PC-9 (cell line): ENCODE data around the gene PLXDC2. TPM values are rescaled to one million over a fixed set of nuclear protein-coding genes. Genes with fewer than 3 reads are reported as not detected.

Experiments
- BruUV-seq: library from RNA; stranded (reverse); fragments of 400-500 nt; replicated peaks from 2 replicates; lab custom pipeline; 2021; lab: Mats Ljungman, UMichigan
- CTCF ChIA-PET: fragments of 300-600 bp; sonication (Branson Sonifier 250); formaldehyde crosslinking; loops from one replicate; lab custom pipeline; 2022; ENCODE audit warnings: antibody characterized with exemption; lab: Charles Lee
- POLR2A ChIA-PET: fragments of 300-600 bp; sonication (Branson Sonifier 250); formaldehyde crosslinking; loops from one replicate; lab custom pipeline; 2022; ENCODE audit warnings: antibody characterized with exemption; ENCODE audit not compliant: unreplicated experiment; lab: Charles Lee
- DNase-seq, 2 experiments: peaks; one replicate each; pipeline versions ENCODE4 v3.0.0 to v3.0.0-alpha.2; 2015 to 2022; ENCODE audit warnings: mixed read lengths in 1 of 2
- H2AFZ ChIP-seq: fragments of 200-600 bp; sonication (generic); 2 replicates; pipeline ENCODE4 v1.8.1; 2017; ENCODE audit warnings: antibody characterized with exemption
- H3F3A ChIP-seq: fragments of 200-600 bp; sonication (generic); 2 replicates; pipeline ENCODE4 v1.8.1; 2017; ENCODE audit warnings: antibody characterized with exemption, mild to moderate bottlenecking, low read depth; ENCODE audit not compliant: insufficient read depth
- H3K27ac ChIP-seq: fragments of 200-600 bp; sonication (generic); 2 replicates; pipeline ENCODE4 v1.6.1; 2016; ENCODE audit warnings: mixed run types
- H3K27me3 ChIP-seq: fragments of 200-600 bp; sonication (generic); 2 replicates; pipeline ENCODE4 v1.6.1; 2016; ENCODE audit warnings: low read depth, mixed run types; ENCODE audit not compliant: insufficient read depth
- H3K36me3 ChIP-seq: fragments of 200-600 bp; sonication (generic); 2 replicates; pipeline ENCODE4 v1.6.1; 2016; ENCODE audit warnings: low read depth, mixed run types
- H3K4me1 ChIP-seq: fragments of 200-600 bp; sonication (generic); replicated peaks from 2 replicates; pipeline ENCODE4 v1.6.1; 2016; ENCODE audit warnings: mixed run types; ENCODE audit not compliant: insufficient read depth
- H3K4me2 ChIP-seq: fragments of 200-600 bp; sonication (generic); 2 replicates; pipeline ENCODE4 v1.6.1; 2017; ENCODE audit warnings: mixed run types
- H3K4me3 ChIP-seq: fragments of 200-600 bp; sonication (generic); 2 replicates; pipeline ENCODE4 v1.6.1; 2016; ENCODE audit warnings: mixed run types
- H3K79me2 ChIP-seq: fragments of 200-600 bp; sonication (generic); 2 replicates; pipeline ENCODE4 v1.6.1; 2017; ENCODE audit warnings: low read depth, mixed run types
- H3K9me2 ChIP-seq: fragments of 200-600 bp; sonication (generic); 2 replicates; pipeline ENCODE4 v1.8.1; 2017; ENCODE audit warnings: mild to moderate bottlenecking; ENCODE audit not compliant: insufficient read depth
- H3K9me3 ChIP-seq: fragments of 200-600 bp; sonication (generic); 2 replicates; pipeline ENCODE4 v1.8.1; 2016; ENCODE audit warnings: low read depth; ENCODE audit not compliant: insufficient read depth
- H4K20me1 ChIP-seq: fragments of 200-600 bp; sonication (generic); 2 replicates; pipeline ENCODE4 v1.8.1; 2017; ENCODE audit not compliant: insufficient read depth
- EZH2 ChIP-seq: fragments of 200-600 bp; sonication (generic); IDR thresholded peaks from 2 replicates; pipeline ENCODE4 v1.8.0; 2017; ENCODE audit warnings: antibody characterized with exemption, low read depth
- intact Hi-C: fragments of 100-400 bp; cut with micrococcal nuclease; formaldehyde crosslinking; loops from one replicate; pipeline ENCODE4 v1.10.0; 2022; ENCODE audit not compliant: unreplicated experiment
- total RNA-seq: library from RNA; stranded (reverse); gene quantifications from 2 replicates; pipeline ENCODE4 v1.2.3, GENCODE V29; 2021
- TF ChIP-seq, protein P1 (sequence below): fragments of 200-600 bp; sonication (generic); conservative IDR thresholded peaks from 2 replicates; pipeline ENCODE4 v1.6.1; 2017; ENCODE audit warnings: mixed run types, antibody characterized with exemption, mild to moderate bottlenecking, moderate library complexity

The PLXDC2 gene
- total RNA-seq, 1 experiment from 2014 or later, result not detected

DNA sequence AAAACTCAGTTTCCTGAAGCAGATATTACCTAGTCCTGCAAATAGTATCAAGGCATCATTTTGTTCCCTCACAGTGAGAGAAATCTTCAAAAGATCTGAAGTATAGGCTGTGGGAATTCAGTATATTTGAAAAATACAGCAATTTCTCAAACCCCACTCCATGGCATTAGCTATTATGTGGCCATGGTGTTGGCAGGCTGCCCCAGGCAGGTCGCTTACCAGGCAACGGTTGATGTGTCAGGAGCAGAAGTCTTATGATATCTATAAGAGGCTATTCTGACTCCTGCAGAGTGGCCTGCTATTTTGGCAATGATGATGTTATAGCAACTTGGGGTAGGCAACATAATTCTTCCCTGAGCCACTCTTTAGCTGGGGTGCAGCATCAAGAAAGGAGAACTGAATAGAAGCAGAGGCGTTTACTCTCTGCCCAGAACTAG, 187.9 kb downstream of the PLXDC2 start:
- Histone ChIP-seq H3K36me3 (no peaks in the 10 kb centered on the region), H3K79me2 (no peaks in the 10 kb centered on the region), H3K9me3 (no peaks in the 10 kb centered on the region), H3F3A (no peaks in the 10 kb centered on the region), H3K4me1 (no peaks in the 10 kb centered on the region), H3K9me2 (no peaks in the 10 kb centered on the region), H3K27ac (no peak overlapping the region), H4K20me1 (no peaks in the 10 kb centered on the region), H3K4me3 (no peak overlapping the region), H2AFZ (no peak overlapping the region), H3K4me2 (no peak overlapping the region), H3K27me3 (no peaks in the 10 kb centered on the region)
- intact Hi-C loops, result no loop called here
- BruUV-seq, result no TSS peak
- CTCF ChIA-PET, result no interaction called here
- no peak for DNase-seq
- TF ChIP-seq, protein P1, sequence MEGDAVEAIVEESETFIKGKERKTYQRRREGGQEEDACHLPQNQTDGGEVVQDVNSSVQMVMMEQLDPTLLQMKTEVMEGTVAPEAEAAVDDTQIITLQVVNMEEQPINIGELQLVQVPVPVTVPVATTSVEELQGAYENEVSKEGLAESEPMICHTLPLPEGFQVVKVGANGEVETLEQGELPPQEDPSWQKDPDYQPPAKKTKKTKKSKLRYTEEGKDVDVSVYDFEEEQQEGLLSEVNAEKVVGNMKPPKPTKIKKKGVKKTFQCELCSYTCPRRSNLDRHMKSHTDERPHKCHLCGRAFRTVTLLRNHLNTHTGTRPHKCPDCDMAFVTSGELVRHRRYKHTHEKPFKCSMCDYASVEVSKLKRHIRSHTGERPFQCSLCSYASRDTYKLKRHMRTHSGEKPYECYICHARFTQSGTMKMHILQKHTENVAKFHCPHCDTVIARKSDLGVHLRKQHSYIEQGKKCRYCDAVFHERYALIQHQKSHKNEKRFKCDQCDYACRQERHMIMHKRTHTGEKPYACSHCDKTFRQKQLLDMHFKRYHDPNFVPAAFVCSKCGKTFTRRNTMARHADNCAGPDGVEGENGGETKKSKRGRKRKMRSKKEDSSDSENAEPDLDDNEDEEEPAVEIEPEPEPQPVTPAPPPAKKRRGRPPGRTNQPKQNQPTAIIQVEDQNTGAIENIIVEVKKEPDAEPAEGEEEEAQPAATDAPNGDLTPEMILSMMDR, result no peak
- TF ChIP-seq EZH2, result no peak
- POLR2A ChIA-PET, result no interaction called here

- no peak for TF ChIP-seq EZH2
- TF ChIP-seq, protein P1, result no peak
- Histone ChIP-seq H3F3A (no peaks in the 10 kb centered on the region), H3K4me3 (no peak overlapping the region), H2AFZ (no peak overlapping the region), H3K9me2 (no peaks in the 10 kb centered on the region), H4K20me1 (no peaks in the 10 kb centered on the region), H3K27me3 (no peaks in the 10 kb centered on the region), H3K27ac (no peak overlapping the region), H3K36me3 (no peaks in the 10 kb centered on the region), H3K79me2 (no peaks in the 10 kb centered on the region), H3K9me3 (no peaks in the 10 kb centered on the region), H3K4me1 (no peaks in the 10 kb centered on the region), H3K4me2 (no peak overlapping the region)
- CTCF ChIA-PET, result no interaction called here
- no peak for DNase-seq
- POLR2A ChIA-PET, result no interaction called here
- intact Hi-C loops, result no loop called here
- no TSS peak for BruUV-seq
These were observed 189.4 kb downstream of the PLXDC2 start for GRCh38 chr10:20005638-20006037.

GRCh38 chr10:20006169-20006870, 190.1 kb downstream of the PLXDC2 start:
- no peak for DNase-seq
- Histone ChIP-seq H3K9me2 (no peaks in the 10 kb centered on the region), H3K79me2 (no peaks in the 10 kb centered on the region), H3F3A (no peaks in the 10 kb centered on the region), H3K4me2 (no peak overlapping the region), H2AFZ (no peak overlapping the region), H3K36me3 (no peaks in the 10 kb centered on the region), H3K27ac (no peak overlapping the region), H3K27me3 (no peaks in the 10 kb centered on the region), H3K9me3 (no peaks in the 10 kb centered on the region), H3K4me1 (no peaks in the 10 kb centered on the region), H3K4me3 (no peak overlapping the region), H4K20me1 (no peaks in the 10 kb centered on the region)
- no TSS peak for BruUV-seq
- ChIA-PET POLR2A (no interaction called here), CTCF (no interaction called here)
- intact Hi-C loops, result no loop called here
- TF ChIP-seq, protein P1, result no peak
- no peak for TF ChIP-seq EZH2
